ENCODE measurements around the gene LNP1.

- TF ChIP-seq, protein P1, sequence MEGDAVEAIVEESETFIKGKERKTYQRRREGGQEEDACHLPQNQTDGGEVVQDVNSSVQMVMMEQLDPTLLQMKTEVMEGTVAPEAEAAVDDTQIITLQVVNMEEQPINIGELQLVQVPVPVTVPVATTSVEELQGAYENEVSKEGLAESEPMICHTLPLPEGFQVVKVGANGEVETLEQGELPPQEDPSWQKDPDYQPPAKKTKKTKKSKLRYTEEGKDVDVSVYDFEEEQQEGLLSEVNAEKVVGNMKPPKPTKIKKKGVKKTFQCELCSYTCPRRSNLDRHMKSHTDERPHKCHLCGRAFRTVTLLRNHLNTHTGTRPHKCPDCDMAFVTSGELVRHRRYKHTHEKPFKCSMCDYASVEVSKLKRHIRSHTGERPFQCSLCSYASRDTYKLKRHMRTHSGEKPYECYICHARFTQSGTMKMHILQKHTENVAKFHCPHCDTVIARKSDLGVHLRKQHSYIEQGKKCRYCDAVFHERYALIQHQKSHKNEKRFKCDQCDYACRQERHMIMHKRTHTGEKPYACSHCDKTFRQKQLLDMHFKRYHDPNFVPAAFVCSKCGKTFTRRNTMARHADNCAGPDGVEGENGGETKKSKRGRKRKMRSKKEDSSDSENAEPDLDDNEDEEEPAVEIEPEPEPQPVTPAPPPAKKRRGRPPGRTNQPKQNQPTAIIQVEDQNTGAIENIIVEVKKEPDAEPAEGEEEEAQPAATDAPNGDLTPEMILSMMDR (IDR thresholded peaks at IDR 0.05; ENCODE audit: insufficient read depth, low read length) = no peak
- TF ChIP-seq POLR2AphosphoS5 (IDR thresholded peaks at IDR 0.05; ENCODE audit: low read depth) (no peak), GABPA (IDR thresholded peaks at IDR 0.05; ENCODE audit: low read depth) (no peak), SPI1 (IDR thresholded peaks at IDR 0.05; ENCODE audit: borderline replicate concordance, low read depth) (no peak)
- TF ChIP-seq, protein P2, sequence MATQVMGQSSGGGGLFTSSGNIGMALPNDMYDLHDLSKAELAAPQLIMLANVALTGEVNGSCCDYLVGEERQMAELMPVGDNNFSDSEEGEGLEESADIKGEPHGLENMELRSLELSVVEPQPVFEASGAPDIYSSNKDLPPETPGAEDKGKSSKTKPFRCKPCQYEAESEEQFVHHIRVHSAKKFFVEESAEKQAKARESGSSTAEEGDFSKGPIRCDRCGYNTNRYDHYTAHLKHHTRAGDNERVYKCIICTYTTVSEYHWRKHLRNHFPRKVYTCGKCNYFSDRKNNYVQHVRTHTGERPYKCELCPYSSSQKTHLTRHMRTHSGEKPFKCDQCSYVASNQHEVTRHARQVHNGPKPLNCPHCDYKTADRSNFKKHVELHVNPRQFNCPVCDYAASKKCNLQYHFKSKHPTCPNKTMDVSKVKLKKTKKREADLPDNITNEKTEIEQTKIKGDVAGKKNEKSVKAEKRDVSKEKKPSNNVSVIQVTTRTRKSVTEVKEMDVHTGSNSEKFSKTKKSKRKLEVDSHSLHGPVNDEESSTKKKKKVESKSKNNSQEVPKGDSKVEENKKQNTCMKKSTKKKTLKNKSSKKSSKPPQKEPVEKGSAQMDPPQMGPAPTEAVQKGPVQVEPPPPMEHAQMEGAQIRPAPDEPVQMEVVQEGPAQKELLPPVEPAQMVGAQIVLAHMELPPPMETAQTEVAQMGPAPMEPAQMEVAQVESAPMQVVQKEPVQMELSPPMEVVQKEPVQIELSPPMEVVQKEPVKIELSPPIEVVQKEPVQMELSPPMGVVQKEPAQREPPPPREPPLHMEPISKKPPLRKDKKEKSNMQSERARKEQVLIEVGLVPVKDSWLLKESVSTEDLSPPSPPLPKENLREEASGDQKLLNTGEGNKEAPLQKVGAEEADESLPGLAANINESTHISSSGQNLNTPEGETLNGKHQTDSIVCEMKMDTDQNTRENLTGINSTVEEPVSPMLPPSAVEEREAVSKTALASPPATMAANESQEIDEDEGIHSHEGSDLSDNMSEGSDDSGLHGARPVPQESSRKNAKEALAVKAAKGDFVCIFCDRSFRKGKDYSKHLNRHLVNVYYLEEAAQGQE (IDR thresholded peaks at IDR 0.05; ENCODE audit: insufficient replicate concordance, low read depth) = no peak
Observed at GRCh38 chr3:100402891-100403290, 1.6 kb downstream of the LNP1 start.

Measured in HL-60 (cell line).